Stimulated activated CD4-positive, alpha-beta T cell treated with anti-CD3 and anti-CD28 coated beads, Interleukin-1b, Interleukin-23, amount 100 ng/mL, for 48 hours (primary cell): Measurements from ENCODE around the gene GDF15.

Source experiments
- DNase-seq: peaks from one replicate; pipeline ENCODE4 v3.0.0-alpha.2; 2020

Gene GDF15

DNA sequence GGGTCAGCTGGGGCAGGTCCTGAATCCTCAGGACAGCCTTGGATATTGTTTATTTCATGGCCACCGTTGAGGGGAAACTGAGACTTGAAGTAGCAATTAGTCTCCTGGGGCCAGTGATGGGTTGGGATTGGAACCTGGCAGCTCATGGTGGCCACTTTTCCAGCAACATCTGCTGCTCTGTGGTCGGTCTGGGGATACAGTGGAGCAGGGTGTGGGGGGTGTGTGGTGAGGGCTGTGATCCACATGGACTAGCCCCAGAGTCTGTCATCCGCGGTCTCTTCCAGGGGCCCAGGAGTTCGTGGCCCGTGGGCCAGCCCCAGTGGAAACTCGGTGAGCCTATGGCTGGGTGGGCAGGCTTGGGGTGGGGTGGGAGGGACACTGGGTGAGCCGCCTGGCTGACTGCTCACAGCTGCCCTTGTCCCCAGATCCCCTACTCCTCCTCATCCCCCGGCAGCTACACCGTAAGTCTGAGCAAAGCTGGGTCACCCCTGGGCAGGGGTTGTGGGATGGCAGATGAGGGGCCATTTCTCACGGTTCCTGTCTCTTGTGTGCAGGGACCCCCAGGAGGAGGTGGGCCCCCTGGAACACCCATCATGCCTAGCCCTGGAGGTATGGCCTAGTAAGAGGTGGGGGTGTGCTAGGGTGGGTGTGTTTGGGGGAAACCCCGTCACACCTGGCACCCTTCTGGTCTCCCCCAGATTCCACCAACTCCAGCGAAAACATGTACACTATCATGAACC is 46.5 kb downstream of the GDF15 start:
- DNase-seq, result no peak

- no peak for DNase-seq
These were observed 47.2 kb downstream of the GDF15 start for GRCh38 chr19:18433015-18433691.

- no peak for DNase-seq
These were observed 47.9 kb downstream of the GDF15 start for GRCh38 chr19:18433735-18434398.

- DNase-seq, result no peak
These were observed 48.6 kb downstream of the GDF15 start for GRCh38 chr19:18434411-18435175.

GRCh38 chr19:18435178-18435841 is 49.4 kb downstream of the GDF15 start:
- DNase-seq, result no peak

GRCh38 chr19:18435842-18436670 is 50.1 kb downstream of the GDF15 start:
- DNase-seq, result no peak

DNA sequence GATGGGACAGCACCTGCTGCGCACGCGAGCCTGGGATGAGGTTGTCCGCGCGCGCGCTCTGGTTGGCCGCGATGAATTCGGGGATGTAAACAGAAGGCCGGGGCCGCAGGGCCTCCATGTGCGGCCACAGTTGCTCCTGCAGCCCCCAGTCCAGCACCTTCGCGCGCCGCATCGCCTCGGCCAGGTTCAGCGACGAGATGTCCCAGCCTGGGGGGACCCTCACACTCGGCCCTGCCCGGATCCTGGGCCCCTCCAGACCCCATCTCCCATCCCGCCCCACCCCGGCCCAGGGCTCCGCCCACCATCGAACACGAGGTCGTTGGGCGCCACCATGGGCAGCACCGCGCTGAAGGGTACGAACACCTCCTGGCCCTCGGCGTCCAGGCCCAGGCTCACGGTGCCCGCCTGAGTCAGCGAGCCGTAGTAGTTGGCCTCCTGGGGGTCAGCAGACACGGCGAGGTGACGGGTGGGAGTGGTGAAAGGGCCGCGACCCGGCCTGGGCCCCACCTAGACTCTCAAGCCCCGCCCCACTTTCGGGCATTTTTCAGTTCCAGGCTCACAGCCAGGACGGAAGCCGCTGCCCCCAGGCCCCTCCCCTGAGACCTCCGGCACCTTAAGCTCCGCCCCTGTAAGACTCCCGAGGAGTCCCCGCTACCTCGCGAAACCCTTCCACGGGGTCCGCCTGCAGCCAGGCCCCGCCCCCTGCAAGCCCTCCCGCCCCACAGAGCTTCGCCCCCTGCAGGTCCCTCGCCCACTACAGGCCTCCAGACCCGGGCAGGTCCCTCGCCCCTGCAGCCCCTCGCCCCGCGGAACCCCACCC is 50.9 kb downstream of the GDF15 start:
- peak; percentile 70 for DNase-seq

DNA sequence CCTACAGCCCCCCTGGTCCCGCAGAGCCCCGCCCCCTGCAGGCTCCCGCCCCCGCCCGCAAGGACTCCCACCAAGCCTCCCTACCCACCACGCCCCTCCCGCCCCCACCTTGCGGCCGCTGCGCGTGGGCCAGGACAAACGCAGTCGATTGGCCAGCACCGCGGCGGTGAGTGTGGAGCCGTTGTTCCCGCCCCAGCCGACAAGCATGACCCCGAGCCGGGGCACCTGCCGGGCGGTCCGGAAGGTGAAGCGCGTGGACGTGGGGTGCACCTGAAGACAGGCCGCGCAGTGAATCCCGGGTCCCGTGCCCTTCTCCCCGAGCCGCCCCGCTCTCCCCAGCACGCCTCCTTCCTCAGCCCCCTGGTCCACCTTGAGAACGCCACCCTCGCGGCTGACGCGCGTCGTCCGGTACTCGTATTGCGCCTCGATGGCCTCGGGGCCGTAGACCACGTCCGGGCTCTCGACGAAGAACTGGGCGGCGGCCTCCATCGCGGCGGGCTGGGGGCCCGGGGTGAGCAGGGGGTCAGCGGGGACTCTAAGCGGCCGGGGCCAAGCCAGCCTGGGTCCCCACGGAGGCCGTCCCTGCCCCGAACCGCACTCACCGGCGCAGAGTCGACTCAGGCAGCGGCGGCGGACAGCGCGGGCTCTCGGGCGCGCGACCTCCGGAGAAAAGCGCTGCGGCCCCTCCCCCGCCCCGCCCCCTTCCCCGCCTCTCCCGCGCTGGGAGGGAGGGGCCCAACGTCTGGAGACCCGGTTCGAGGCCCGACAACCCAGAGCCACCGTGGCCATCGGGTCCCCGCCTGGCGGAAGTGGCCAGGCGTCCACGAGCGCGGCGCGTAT is 51.8 kb downstream of the GDF15 start, which contains the start of gene ISYNA1:
ISYNA1 (minus strand) TSS at position 643 of the 840 bp plus-strand sequence; CDS start at position 489, 154 bp downstream.
- peak; percentile 37 for DNase-seq

- no peak for DNase-seq
These were observed 52.5 kb downstream of the GDF15 start for GRCh38 chr19:18438331-18439024.
